ENCODE results near the gene ANTXR2. TPM values are rescaled to one million over a fixed set of nuclear protein-coding genes. Genes with fewer than 3 reads are reported as not detected.

ANTXR2 gene
- polyA plus RNA-seq, 1 of the 3 experiments (the other 2 are of a cell fraction), result 48.8 TPM

DNA sequence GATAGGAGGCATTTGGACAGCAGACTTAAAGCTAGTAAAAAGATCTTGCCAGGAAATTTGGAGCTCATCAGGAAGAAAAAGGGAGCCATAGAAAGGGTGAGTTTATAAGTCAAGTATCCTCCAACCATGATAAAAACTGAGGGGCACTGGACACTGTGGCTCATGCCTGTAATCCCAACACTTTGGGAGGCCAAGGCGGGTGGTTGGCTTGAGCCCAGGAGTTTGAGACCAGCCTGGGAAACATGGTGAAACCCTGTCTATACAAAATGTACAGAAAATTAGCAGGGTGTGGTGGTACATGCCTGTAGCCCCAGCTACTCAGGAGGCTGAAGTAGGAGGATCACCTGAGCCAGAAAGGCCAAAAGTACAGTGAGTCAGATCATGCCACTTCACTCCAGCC, 48.7 kb downstream of the ANTXR2 start:
- peaks cover 0 to 4% of the 10 kb centered on the region in 2 experiments; a peak in 2 of 4 replicates for H3K4me1 ChIP-seq (ENCODE audit: control insufficient read depth in 1 of 2, insufficient read depth in 2 of 2, low read depth in 1 of 2, low read length in 1 of 2)
- TF ChIP-seq YY1 (IDR thresholded peaks at IDR 0.05; ENCODE audit: low read depth) (no peak), USF1 (IDR thresholded peaks at IDR 0.05; ENCODE audit: borderline replicate concordance, low read depth) (no peak), TEAD4 (IDR thresholded peaks at IDR 0.05; ENCODE audit: borderline replicate concordance, insufficient read depth) (no peak), RFX5 (IDR thresholded peaks at IDR 0.05; ENCODE audit: low read length) (no peak), RXRA (IDR thresholded peaks at IDR 0.05; ENCODE audit: borderline replicate concordance, low read depth) (no peak), CTCF (IDR thresholded peaks at IDR 0.05) (no peak), SIN3A (IDR thresholded peaks at IDR 0.05; ENCODE audit: borderline replicate concordance, low read depth, low read length) (no peak), CHD2 (IDR thresholded peaks at IDR 0.05; ENCODE audit: low read length, partially characterized antibody) (no peak), NFIC (IDR thresholded peaks at IDR 0.05; ENCODE audit: borderline replicate concordance) (no peak), EP300 (IDR thresholded peaks at IDR 0.05; ENCODE audit: borderline replicate concordance in 1 of 2, low read depth in 1 of 2, low read length in 1 of 2) (no peak), MXI1 (IDR thresholded peaks at IDR 0.05; ENCODE audit: low read depth, low read length) (no peak), NRF1 (IDR thresholded peaks at IDR 0.05; ENCODE audit: low read depth, low read length) (no peak), EZH2phosphoT487 (IDR thresholded peaks at IDR 0.05; ENCODE audit: borderline replicate concordance, low read depth) (no peak)
- TF ChIP-seq, protein P1, sequence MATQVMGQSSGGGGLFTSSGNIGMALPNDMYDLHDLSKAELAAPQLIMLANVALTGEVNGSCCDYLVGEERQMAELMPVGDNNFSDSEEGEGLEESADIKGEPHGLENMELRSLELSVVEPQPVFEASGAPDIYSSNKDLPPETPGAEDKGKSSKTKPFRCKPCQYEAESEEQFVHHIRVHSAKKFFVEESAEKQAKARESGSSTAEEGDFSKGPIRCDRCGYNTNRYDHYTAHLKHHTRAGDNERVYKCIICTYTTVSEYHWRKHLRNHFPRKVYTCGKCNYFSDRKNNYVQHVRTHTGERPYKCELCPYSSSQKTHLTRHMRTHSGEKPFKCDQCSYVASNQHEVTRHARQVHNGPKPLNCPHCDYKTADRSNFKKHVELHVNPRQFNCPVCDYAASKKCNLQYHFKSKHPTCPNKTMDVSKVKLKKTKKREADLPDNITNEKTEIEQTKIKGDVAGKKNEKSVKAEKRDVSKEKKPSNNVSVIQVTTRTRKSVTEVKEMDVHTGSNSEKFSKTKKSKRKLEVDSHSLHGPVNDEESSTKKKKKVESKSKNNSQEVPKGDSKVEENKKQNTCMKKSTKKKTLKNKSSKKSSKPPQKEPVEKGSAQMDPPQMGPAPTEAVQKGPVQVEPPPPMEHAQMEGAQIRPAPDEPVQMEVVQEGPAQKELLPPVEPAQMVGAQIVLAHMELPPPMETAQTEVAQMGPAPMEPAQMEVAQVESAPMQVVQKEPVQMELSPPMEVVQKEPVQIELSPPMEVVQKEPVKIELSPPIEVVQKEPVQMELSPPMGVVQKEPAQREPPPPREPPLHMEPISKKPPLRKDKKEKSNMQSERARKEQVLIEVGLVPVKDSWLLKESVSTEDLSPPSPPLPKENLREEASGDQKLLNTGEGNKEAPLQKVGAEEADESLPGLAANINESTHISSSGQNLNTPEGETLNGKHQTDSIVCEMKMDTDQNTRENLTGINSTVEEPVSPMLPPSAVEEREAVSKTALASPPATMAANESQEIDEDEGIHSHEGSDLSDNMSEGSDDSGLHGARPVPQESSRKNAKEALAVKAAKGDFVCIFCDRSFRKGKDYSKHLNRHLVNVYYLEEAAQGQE (IDR thresholded peaks at IDR 0.05; ENCODE audit: low read depth, low read length), result no peak
- TF ChIP-seq, protein P2, sequence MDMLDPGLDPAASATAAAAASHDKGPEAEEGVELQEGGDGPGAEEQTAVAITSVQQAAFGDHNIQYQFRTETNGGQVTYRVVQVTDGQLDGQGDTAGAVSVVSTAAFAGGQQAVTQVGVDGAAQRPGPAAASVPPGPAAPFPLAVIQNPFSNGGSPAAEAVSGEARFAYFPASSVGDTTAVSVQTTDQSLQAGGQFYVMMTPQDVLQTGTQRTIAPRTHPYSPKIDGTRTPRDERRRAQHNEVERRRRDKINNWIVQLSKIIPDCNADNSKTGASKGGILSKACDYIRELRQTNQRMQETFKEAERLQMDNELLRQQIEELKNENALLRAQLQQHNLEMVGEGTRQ (IDR thresholded peaks at IDR 0.05; ENCODE audit: borderline replicate concordance, low read depth, low read length), result no peak
- TF ChIP-seq, protein P3, sequence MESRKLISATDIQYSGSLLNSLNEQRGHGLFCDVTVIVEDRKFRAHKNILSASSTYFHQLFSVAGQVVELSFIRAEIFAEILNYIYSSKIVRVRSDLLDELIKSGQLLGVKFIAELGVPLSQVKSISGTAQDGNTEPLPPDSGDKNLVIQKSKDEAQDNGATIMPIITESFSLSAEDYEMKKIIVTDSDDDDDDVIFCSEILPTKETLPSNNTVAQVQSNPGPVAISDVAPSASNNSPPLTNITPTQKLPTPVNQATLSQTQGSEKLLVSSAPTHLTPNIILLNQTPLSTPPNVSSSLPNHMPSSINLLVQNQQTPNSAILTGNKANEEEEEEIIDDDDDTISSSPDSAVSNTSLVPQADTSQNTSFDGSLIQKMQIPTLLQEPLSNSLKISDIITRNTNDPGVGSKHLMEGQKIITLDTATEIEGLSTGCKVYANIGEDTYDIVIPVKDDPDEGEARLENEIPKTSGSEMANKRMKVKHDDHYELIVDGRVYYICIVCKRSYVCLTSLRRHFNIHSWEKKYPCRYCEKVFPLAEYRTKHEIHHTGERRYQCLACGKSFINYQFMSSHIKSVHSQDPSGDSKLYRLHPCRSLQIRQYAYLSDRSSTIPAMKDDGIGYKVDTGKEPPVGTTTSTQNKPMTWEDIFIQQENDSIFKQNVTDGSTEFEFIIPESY (IDR thresholded peaks at IDR 0.05; ENCODE audit: borderline replicate concordance, low read depth), result no peak
- H4K20me1 ChIP-seq (ENCODE audit: insufficient read depth), result no peaks in the 10 kb centered on the region
- no peaks in the 10 kb centered on the region for H3K9me2 ChIP-seq
- DNase-seq, result no peak
- CTCF ChIA-PET, result no interaction called here
- no peak overlapping the region for H3K4me2 ChIP-seq
- POLR2A ChIA-PET, result no interaction called here
- no peak overlapping the region for H3K9ac ChIP-seq
- H3K79me2 ChIP-seq (ENCODE audit: insufficient read depth), result peaks cover 50% of the 10 kb centered on the region
- H3K27ac ChIP-seq (ENCODE audit: low read depth in 2 of 2, low read length in 1 of 2), result no peak overlapping the region
- no peak overlapping the region for H2AFZ ChIP-seq (ENCODE audit: low read depth)
- no peak overlapping the region for H3K4me3 ChIP-seq (ENCODE audit: low read depth in 2 of 2, low read length in 1 of 2)
- no peaks in the 10 kb centered on the region for H3K9me3 ChIP-seq
- peaks cover 66% of the 10 kb centered on the region for H3F3A ChIP-seq (replicated peaks; ENCODE audit: insufficient read depth)
- peaks cover 67 to 90% of the 10 kb centered on the region in 2 experiments for H3K36me3 ChIP-seq (replicated peaks in 1 of 2; ENCODE audit: control insufficient read depth in 1 of 2, insufficient read depth in 2 of 2, low read length in 1 of 2)
- WGBS (ENCODE audit: low lambda C conversion rate), result 100% methylated on average over 1 of the region's 1 CpG
- no peaks in the 10 kb centered on the region for H3K27me3 ChIP-seq (ENCODE audit: insufficient read depth)
